Kidney epithelial cell (primary cell): ENCODE data around the gene LPCAT4. TPM values are rescaled to one million over a fixed set of nuclear protein-coding genes. Genes with fewer than 3 reads are reported as not detected.
"Not testable (repeated sequence)": the region's sequence is repeated elsewhere in the genome, so short reads cannot be mapped to it uniquely, and the experiment has no call there.

Experiments used
- DNase-seq: peaks from one replicate; pipeline ENCODE4 v3.0.0-alpha.2; 2010; ENCODE audit warnings: low read depth
- H3K27me3 ChIP-seq: 2 replicates; pipeline ENCODE4 v1.6.0; 2011; ENCODE audit warnings: low read length; ENCODE audit not compliant: control insufficient read depth, insufficient read depth
- H3K36me3 ChIP-seq: 2 replicates; pipeline ENCODE4 v1.5.1; 2011; ENCODE audit warnings: low read length; ENCODE audit not compliant: control insufficient read depth, insufficient read depth
- H3K4me3 ChIP-seq: 2 replicates; pipeline ENCODE4 v1.5.1; 2011; ENCODE audit warnings: low read depth, mild to moderate bottlenecking, control low read depth, low read length
- CTCF ChIP-seq: IDR thresholded peaks from 2 replicates; pipeline ENCODE4 v1.5.1; 2011; ENCODE audit warnings: mild to moderate bottlenecking, moderate library complexity, low read length, control low read depth, inconsistent platforms; ENCODE audit not compliant: insufficient read depth, poor library complexity, severe bottlenecking
- total RNA-seq: library from RNA; depleted of rRNA; stranded (reverse); fragments of >200 nt; gene quantifications from 2 replicates; pipeline ENCODE4 v1.2.3, GENCODE V29; 2015

Gene LPCAT4
- total RNA-seq, 1 donor from 2014 or later: 21.1 TPM

- TF ChIP-seq CTCF: no peak
- Histone ChIP-seq H3K36me3 (no peaks in the 10 kb centered on the region), H3K27me3 (no peaks in the 10 kb centered on the region), H3K4me3 (no peak overlapping the region)
- no peak for DNase-seq
These were observed 9.9 kb upstream of the LPCAT4 start for GRCh38 chr15:34376856-34377255.

DNA sequence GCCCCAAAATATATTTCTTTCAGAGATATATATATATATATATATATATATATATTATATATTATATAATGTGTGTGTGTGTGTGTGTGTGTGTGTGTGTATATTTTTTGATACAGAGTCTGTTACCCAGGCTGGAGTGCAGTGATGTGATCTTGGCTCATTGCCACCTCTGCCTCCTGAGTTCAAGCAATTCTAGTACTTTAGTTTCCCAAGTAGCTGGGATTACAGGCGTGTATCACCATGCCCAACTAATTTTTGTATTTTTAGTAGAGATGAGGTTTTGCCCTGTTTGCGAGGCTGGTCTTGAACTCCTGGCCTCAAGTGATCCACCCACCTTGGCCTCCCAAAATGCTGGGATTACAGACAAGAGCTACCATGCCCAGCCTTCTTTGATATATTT lies 8.5 kb upstream of the LPCAT4 start:
- H3K4me3 ChIP-seq, DNase-seq, H3K27me3 ChIP-seq, H3K36me3 ChIP-seq: not testable (repeated sequence)

- no peak for TF ChIP-seq CTCF
- DNase-seq: no peak
- no peaks in the 10 kb centered on the region for H3K27me3 ChIP-seq
- H3K4me3 ChIP-seq: no peak overlapping the region
- H3K36me3 ChIP-seq: no peaks in the 10 kb centered on the region
These were observed 7.8 kb upstream of the LPCAT4 start for GRCh38 chr15:34374816-34375215.

DNA sequence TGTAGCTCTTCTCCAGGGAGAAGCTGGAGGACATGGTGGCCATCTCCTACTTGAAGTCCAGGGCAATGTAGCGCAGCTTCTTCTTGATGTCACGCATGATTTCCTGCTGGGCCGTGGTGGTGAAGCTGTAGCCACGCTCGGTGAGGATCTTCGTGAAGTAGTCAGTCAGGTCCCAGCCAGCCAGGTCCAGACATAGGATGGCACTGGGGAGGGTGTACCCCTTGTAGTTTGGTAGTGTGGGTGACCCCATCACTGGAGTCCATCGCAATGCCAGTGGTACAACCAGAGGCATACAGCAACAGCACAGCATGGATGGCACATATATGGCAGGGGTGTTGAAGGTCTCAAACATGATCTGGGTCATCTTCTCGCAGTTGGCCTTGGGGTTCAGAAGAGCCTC lies 7.0 kb upstream of the LPCAT4 start:
- DNase-seq: no peak
- H3K27me3 ChIP-seq: no peaks in the 10 kb centered on the region
- H3K4me3 ChIP-seq: no peak overlapping the region
- no peak for TF ChIP-seq CTCF
- H3K36me3 ChIP-seq: no peaks in the 10 kb centered on the region

- TF ChIP-seq CTCF: no peak
- no peak overlapping the region for H3K4me3 ChIP-seq
- no peak for DNase-seq
- H3K27me3 ChIP-seq: no peaks in the 10 kb centered on the region
- no peaks in the 10 kb centered on the region for H3K36me3 ChIP-seq
These were observed 3.6 kb upstream of the LPCAT4 start for GRCh38 chr15:34370643-34371042.

- H3K4me3 ChIP-seq: no peak overlapping the region
- H3K27me3 ChIP-seq: no peaks in the 10 kb centered on the region
- TF ChIP-seq CTCF: no peak
- no peak for DNase-seq
- no peaks in the 10 kb centered on the region for H3K36me3 ChIP-seq
These were observed 3.1 kb upstream of the LPCAT4 start for GRCh38 chr15:34370129-34370528.
